ENCODE data around the gene PTPN18. TPM values are rescaled to one million over a fixed set of nuclear protein-coding genes. Genes with fewer than 3 reads are reported as not detected.

The PTPN18 gene
- total RNA-seq, 3 donors from 2014 or later (not counting 1 experiment from before 2014, with no cell fraction given) = 189 to 194 (median 192) TPM

DNA sequence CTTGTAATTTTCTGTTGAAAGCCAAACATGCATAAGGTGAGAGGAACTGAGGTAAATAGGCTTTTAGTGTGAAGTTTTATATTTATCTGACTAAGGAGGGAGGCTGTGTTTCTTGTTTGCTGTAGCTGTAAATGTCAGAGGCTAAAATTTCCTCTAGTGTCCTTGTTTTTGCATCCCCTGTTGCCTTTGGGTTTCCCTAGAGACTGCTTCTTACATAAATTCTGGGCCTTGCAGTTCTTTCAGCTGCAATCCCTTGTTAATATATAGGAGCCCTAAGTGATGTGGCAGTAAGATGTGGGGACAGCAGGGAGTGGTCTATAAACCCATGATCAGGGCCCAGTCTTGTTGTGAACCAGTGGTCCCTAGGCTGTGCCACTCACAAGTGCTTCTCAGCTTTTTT lies 20.6 kb upstream of the PTPN18 start:
- H3K27me3 Mint-ChIP-seq (ENCODE audit: low read depth in 2 of 2) = peaks cover 16 to 30% of the 10 kb centered on the region in 2 donors
- Histone ChIP-seq H3K4me3 (ENCODE audit: low read length) (no peak overlapping the region), H3K9me3 (ENCODE audit: control insufficient read depth, insufficient read depth, low read length) (no peaks in the 10 kb centered on the region), H3K36me3 (ENCODE audit: control insufficient read depth, insufficient read depth, low read length) (peaks cover 20% of the 10 kb centered on the region), H3K27me3 (ENCODE audit: control insufficient read depth, insufficient read depth, low read length) (peaks cover 8% of the 10 kb centered on the region), H3K27ac (ENCODE audit: low read length) (no peak overlapping the region), H3K4me1 (ENCODE audit: control insufficient read depth, insufficient read depth, low read length) (peaks cover 4% of the 10 kb centered on the region)
- intact Hi-C loops (cut with micrococcal nuclease) = loop anchor here (10.0 kb wide), 1 partner anchor 1600 kb away; no protein-coding TSS in a partner anchor
- H3K4me3 Mint-ChIP-seq = no peak overlapping the region
- DNase-seq = no peak
- peaks cover 6% of the 10 kb centered on the region for H3K36me3 Mint-ChIP-seq
- no peak for ATAC-seq
- no peaks in the 10 kb centered on the region for H3K9me3 Mint-ChIP-seq
- no peak overlapping the region for H3K27ac Mint-ChIP-seq
- TF ChIP-seq, protein P1, sequence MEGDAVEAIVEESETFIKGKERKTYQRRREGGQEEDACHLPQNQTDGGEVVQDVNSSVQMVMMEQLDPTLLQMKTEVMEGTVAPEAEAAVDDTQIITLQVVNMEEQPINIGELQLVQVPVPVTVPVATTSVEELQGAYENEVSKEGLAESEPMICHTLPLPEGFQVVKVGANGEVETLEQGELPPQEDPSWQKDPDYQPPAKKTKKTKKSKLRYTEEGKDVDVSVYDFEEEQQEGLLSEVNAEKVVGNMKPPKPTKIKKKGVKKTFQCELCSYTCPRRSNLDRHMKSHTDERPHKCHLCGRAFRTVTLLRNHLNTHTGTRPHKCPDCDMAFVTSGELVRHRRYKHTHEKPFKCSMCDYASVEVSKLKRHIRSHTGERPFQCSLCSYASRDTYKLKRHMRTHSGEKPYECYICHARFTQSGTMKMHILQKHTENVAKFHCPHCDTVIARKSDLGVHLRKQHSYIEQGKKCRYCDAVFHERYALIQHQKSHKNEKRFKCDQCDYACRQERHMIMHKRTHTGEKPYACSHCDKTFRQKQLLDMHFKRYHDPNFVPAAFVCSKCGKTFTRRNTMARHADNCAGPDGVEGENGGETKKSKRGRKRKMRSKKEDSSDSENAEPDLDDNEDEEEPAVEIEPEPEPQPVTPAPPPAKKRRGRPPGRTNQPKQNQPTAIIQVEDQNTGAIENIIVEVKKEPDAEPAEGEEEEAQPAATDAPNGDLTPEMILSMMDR (IDR thresholded peaks at IDR 0.05) = no peak
- peaks cover 4 to 10% of the 10 kb centered on the region in 2 donors for H3K4me1 Mint-ChIP-seq

DNA sequence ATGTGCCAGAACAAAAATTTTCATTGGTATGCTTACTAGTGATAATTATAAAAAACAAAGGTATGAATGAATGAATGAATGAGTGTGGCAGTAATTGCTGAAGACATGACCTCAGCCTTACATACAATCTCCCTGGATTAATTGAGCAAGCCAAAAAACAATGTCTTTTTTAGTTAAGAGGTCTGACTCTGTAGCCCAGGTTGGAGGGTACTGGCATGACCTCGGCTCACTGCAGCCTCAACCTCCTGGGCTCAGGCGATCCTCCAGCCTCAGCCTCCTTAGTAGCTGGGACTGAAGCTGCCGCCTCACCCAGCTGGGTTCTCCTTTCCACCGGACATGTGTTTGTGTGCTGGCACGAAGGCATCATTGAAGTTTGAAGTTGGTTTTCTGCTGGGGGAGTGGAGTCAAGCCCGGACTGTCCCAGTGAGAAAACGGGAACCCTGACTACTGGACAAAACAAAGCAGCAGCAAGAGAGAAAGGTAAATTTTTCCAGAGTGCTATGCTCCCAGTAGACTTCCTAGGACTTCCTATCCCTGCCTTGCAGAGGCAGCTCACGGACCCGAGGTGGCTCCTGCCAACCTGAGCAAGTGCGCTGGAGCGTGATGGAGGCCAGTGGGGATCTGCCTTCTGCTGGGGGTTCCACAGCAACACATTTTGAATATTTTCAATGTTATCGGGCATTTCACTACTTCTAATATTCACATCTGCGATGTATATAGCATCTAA lies 19.5 kb upstream of the PTPN18 start:
- Mint-ChIP-seq H3K4me1 (peaks cover 7 to 19% of the 10 kb centered on the region in 2 donors), H3K36me3 (peaks cover 6% of the 10 kb centered on the region), H3K4me3 (no peak overlapping the region), H3K9me3 (no peaks in the 10 kb centered on the region), H3K27me3 (ENCODE audit: low read depth in 2 of 2) (peaks cover 8 to 21% of the 10 kb centered on the region in 2 donors), H3K27ac (no peak overlapping the region)
- 90% methylated on average over 13 of the region's 13 CpGs for WGBS (ENCODE audit: insufficient coverage)
- no peak for ATAC-seq
- Histone ChIP-seq H3K4me1 (ENCODE audit: control insufficient read depth, insufficient read depth, low read length) (peaks cover 5% of the 10 kb centered on the region), H3K36me3 (ENCODE audit: control insufficient read depth, insufficient read depth, low read length) (peaks cover 20% of the 10 kb centered on the region), H3K27ac (ENCODE audit: low read length) (no peak overlapping the region), H3K27me3 (ENCODE audit: control insufficient read depth, insufficient read depth, low read length) (peaks cover 8% of the 10 kb centered on the region), H3K4me3 (ENCODE audit: low read length) (no peak overlapping the region), H3K9me3 (ENCODE audit: control insufficient read depth, insufficient read depth, low read length) (no peaks in the 10 kb centered on the region)
- TF ChIP-seq, protein P1 (IDR thresholded peaks at IDR 0.05) = no peak
- intact Hi-C loops (cut with micrococcal nuclease) = loop anchor here (10.0 kb wide), 1 partner anchor 1602 kb away; no protein-coding TSS in a partner anchor
- DNase-seq = no peak

DNA sequence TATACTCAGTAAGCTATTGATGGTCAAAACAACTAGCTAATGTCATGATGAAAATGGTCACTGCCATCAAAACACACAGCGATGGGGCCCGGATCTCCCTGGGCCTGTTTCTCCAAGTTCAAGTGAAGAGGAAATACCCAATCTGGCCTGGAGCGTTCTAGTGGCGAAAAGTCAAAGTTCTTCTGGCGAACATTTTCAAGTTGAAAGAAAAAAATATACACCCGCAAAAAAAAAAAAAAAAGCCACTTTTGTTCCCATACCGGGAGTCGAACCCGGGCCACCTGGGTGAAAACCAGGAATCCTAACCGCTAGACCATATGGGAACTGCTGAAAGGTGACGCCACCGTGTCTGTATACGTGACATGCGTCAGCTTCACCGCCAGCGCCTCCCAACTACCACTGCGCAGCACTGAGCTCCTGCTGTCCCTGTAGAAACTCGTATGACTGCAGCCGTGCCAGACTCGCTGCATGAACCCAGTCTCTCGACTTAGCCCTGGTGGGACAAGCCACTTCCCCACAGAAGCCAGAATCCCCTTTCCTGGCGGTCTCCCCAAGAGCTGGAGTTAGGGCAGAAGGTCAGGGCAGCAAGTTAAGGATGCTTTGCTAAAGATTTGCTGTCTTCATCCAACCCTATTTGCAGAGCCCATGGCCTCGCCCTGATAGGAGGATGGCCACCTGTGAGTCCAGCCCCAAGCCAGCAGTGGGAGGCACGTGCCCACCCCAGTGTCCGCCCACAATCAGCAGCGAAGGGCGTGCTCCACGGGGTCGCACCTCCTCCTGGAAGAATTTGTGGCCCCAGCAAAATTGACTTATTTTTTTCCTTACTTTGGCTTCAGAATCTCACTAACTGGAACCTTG lies 18.8 kb upstream of the PTPN18 start:
- intact Hi-C loops (cut with micrococcal nuclease) = loop anchor here (10.0 kb wide), 1 partner anchor 1602 kb away; no protein-coding TSS in a partner anchor
- Mint-ChIP-seq H3K9me3 (no peaks in the 10 kb centered on the region), H3K27ac (no peak overlapping the region), H3K27me3 (ENCODE audit: low read depth in 2 of 2) (peaks cover 4 to 15% of the 10 kb centered on the region in 2 donors), H3K4me1 (peaks cover 15 to 26% of the 10 kb centered on the region in 2 donors), H3K4me3 (no peak overlapping the region), H3K36me3 (peaks cover 6% of the 10 kb centered on the region)
- ATAC-seq = no peak
- 72% methylated on average over 29 of the region's 29 CpGs for WGBS (ENCODE audit: insufficient coverage)
- Histone ChIP-seq H3K27me3 (ENCODE audit: control insufficient read depth, insufficient read depth, low read length) (peaks cover 4% of the 10 kb centered on the region), H3K4me3 (ENCODE audit: low read length) (no peak overlapping the region), H3K36me3 (ENCODE audit: control insufficient read depth, insufficient read depth, low read length) (peaks cover 20% of the 10 kb centered on the region), H3K9me3 (ENCODE audit: control insufficient read depth, insufficient read depth, low read length) (no peaks in the 10 kb centered on the region), H3K27ac (ENCODE audit: low read length) (no peak overlapping the region), H3K4me1 (ENCODE audit: control insufficient read depth, insufficient read depth, low read length) (peaks cover 9% of the 10 kb centered on the region)
- DNase-seq = peak in 1 of 2 donors; percentile 74
- TF ChIP-seq, protein P1 (IDR thresholded peaks at IDR 0.05) = no peak

Data from natural killer cell (primary cell).